ENCODE measurements around the gene MPI.

Gene MPI

DNA sequence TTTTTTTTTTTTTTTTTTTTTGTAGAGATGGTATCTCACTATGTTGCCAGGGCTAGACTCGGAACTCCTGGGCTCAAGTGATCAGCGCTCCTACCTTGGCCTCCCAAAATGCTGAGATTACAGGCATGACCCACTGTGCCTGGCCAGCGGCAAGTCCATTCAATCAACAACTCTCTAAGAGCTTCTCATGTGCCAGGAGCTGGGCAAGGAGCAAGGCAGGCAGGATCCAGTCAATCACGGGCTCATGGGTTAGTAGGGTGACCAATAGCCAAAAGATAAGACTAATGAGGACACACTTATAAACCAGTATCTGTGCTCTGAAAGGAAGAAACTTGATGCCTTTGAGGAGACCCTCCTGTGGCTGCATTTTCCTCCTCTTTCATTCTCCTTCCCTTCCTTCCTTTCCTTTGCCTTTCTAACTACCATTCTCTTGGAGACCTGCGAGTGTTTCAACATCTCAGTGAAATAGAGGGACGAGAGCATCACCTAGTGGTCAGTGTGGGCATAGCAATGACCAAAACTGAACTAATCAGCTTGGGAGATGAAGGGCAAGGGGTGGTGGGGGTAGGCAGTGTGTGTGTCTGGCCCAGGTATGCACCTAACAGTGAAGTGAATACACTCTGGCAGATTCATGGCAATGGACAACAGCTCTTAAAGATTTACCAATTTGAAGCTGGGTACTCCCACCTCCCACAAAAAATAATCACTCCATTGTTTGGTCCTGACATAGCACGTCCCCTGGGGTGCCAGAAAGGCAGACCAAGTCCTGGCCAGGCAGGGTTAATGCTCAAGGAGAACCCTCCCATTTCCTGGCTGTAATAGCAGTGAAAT is 60.5 kb downstream of the MPI start:
- H3K27ac ChIP-seq: peak overlapping the region; percentile 34; the same call in 1 of the 2 replicates
- DNase-seq: peak; percentile 84
- no peak overlapping the region for H3K4me3 ChIP-seq (ENCODE audit: low read depth, low read length)
- H3K9me3 ChIP-seq (ENCODE audit: severe bottlenecking): no peaks in the 10 kb centered on the region
- TF ChIP-seq, protein P1, sequence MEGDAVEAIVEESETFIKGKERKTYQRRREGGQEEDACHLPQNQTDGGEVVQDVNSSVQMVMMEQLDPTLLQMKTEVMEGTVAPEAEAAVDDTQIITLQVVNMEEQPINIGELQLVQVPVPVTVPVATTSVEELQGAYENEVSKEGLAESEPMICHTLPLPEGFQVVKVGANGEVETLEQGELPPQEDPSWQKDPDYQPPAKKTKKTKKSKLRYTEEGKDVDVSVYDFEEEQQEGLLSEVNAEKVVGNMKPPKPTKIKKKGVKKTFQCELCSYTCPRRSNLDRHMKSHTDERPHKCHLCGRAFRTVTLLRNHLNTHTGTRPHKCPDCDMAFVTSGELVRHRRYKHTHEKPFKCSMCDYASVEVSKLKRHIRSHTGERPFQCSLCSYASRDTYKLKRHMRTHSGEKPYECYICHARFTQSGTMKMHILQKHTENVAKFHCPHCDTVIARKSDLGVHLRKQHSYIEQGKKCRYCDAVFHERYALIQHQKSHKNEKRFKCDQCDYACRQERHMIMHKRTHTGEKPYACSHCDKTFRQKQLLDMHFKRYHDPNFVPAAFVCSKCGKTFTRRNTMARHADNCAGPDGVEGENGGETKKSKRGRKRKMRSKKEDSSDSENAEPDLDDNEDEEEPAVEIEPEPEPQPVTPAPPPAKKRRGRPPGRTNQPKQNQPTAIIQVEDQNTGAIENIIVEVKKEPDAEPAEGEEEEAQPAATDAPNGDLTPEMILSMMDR (IDR thresholded peaks at IDR 0.05; ENCODE audit: low read depth, low read length): peak; percentile 98
- no peaks in the 10 kb centered on the region for H3K36me3 ChIP-seq
- no peaks in the 10 kb centered on the region for H3K27me3 ChIP-seq (ENCODE audit: insufficient read depth, low read depth, severe bottlenecking)

DNA sequence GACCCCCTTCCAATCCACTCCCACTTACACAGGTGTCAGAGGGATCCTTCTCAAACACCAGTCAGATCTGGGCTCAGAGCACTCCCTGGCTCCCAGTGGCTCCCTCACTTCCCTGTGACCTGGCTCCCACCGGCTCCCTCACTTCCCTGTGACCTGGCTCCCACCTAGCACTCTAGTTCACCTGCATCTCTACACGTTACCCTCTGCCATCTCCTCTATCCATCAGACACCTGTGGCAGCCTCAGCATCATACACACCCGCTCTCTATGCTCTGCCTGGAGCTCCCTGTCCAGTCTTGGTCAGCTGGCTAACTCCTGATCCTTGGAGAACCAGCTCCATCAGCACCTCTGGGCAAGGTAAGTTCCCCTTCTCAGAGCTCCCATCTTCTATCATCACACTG is 61.2 kb downstream of the MPI start:
- no peak for DNase-seq
- TF ChIP-seq, protein P1 (IDR thresholded peaks at IDR 0.05; ENCODE audit: low read depth, low read length): no peak
- Histone ChIP-seq H3K27ac (no peak overlapping the region), H3K36me3 (no peaks in the 10 kb centered on the region), H3K4me3 (ENCODE audit: low read depth, low read length) (no peak overlapping the region), H3K9me3 (ENCODE audit: severe bottlenecking) (no peaks in the 10 kb centered on the region), H3K27me3 (ENCODE audit: insufficient read depth, low read depth, severe bottlenecking) (no peaks in the 10 kb centered on the region)
